ENCODE results near the gene KIAA0930.
A peak's percentile ranks its signal among the peaks of the same experiment; 100 is the strongest.
"Not testable (repeated sequence)": the region's sequence is repeated elsewhere in the genome, so short reads cannot be mapped to it uniquely, and the experiment has no call there.

Gene KIAA0930

GRCh38 chr22:45262931-45263462 is 22.3 kb upstream of the KIAA0930 start:
- DNase-seq = no peak

DNA sequence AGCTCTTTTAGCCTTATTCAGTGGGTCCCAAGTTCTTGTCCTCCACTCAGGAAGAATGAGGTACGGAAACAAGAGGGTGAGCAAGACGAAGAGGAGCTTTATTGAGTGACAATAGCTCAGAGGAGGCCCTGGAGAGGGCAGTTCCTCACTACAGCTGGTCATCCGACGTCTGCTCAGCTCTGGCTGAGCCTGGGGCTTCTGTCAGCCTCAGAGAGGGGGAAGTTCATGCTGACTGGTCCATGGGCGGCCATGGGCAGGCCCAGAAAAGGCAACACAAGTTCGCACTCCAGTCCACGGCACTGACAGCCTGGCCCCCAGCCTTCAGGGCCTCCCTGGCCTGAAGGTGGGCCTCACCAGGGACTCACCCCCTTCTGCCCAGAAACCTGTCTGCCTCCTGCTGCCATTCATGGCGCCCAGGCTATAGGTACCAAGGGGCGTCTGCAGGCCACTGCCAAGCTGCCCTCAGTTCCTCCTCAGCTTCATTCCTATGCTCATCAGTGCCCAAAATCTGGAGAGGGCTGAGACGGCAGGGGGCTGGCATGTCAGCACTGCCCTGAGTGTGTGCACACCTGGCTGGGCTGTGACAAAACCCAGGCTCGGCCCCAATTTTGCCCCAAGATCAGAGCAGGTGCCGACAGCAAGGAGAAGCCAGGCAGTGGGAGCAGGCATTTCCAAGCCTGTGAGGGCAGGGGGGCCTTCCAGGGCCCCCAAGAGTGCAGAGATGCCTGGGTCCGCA is 21.7 kb upstream of the KIAA0930 start:
- DNase-seq = no peak

DNA sequence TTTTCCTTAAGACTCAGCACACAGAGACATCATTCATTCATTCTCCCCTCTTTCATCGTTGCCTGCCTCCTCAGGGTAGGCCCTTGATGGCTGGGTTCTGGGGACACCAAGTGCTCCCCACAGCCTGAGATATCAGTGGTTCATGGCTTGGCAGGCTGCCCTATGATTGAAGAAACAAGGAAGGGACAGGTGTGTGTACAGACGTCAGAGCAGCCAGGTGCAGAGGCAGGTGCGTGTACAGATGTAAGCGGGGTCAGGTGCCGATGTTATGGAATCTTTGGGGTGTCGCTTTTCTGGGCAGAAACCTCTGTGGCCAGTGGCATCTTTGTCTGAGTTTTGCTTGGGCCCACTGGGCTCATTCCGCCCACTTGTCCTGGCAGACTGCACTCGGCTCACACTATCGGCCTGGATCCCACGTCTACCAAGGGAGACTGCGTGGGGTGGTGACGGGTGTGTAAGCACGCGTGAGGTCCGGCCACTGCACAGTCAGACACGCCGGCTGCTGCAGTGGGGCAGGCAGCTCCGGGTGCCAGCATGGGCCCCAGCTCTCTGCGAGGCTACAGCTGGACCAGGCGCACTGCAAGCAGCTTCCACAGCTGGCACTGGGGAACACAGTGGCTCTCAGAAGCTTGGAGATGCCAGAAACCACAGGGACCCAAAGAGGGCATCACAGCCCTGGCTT is 20.9 kb upstream of the KIAA0930 start:
- no peak for DNase-seq

DNA sequence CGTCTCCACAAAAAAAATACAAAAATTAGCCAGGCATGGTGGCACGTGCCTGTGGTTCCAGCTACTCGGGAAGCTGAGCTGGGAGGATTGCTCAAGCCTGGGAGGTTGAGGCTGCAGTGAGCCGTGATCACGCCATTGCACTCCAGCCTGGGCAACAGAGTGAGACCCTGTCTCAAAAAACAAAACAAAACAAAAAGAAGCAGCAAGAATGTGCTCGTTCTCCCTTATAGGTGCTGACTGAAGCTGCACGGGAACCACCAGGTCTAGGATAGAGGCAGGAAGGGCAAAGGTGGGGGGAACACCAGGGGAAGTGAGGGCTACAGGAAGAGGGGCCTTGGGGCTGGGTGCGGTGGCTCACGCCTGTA is 19.7 kb upstream of the KIAA0930 start:
- DNase-seq = not testable (repeated sequence)

- DNase-seq = no peak
Observed at GRCh38 chr22:45259754-45260394, 19.2 kb upstream of the KIAA0930 start.

DNA sequence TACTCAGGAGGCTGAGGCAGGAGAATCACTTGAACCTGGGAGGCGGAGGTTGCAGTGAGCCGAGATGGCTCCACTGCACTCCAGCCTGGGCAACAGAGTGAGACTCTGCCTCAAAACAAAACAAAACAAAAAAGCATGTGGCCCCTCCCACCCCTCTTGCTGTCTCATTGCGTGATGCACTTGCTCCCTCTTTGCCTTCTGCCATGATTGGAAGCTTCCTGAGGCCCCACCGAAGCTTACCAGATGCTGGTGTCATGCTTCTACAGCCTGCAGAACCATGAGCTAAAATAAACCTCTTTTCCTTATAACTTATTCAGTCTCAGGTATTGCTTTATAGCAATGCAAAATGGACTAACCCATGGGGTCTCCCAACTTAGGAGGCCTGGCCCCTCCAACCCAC is 17.2 kb upstream of the KIAA0930 start:
- not testable (repeated sequence) for DNase-seq

- DNase-seq = no peak
Observed at GRCh38 chr22:45254789-45255278, 14.1 kb upstream of the KIAA0930 start.

GRCh38 chr22:45254388-45254787 is 13.7 kb upstream of the KIAA0930 start:
- no peak for DNase-seq

GRCh38 chr22:45253039-45253641 is 12.4 kb upstream of the KIAA0930 start:
- DNase-seq = no peak

DNA sequence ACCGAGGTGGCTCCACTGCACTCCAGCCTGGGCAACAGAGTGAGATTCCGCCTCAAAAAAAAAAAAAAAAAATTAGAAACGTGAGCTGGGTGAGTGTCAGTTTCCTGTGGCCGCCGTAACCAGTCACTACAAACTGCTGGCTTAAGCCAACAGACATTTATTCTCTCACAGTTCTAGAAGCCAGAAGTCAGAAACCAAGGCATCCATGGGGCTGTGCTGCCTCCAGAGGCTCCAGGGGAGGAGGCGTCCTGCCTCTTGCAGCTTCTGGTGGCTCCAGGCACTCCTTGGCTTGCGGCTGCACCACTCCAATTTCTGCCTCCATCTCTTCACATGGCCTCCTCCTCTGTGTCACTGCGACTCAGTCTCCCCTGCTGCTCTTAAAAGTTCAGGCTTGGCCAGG is 11.1 kb upstream of the KIAA0930 start:
- no peak for DNase-seq

DNA sequence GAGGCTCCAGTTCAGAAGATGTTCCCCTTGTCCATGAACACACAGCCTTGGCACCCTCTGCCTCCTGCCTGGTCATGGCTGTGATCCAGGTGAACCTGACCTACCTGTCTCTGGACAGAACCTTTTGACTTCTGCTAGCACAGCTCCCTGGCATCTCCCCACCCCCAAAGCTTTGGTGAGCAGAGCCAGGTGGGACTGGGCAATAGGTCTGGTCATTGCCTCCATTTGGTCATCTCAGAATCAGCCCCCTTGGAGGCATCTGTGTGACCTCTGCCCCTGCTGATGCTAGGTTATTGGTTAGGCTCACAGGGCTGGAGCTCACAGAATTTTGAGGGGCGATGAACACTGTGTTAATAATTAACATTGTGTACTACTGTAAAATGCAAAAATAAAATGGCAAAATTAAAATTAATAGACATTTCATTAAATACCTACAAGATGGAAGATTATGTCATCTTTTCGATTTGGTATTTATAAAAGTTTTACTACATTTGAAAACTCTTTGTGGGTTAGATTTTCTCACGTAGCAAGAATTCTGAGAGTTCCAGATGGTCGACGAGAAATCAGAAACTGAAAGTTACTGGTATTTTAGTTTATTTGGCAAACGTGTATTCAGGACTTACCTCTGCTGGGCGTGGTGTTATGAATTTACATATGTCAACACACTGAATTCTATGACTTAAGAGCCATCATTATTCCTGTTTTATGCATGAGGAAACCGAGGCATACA is 8.3 kb upstream of the KIAA0930 start:
- no peak for DNase-seq

GRCh38 chr22:45246060-45246985 is 5.6 kb upstream of the KIAA0930 start:
- no peak for DNase-seq

- no peak for DNase-seq
Observed at GRCh38 chr22:45244916-45245315, 4.2 kb upstream of the KIAA0930 start.

GRCh38 chr22:45242778-45243191 is 2.1 kb upstream of the KIAA0930 start:
- no peak for DNase-seq

- peak; percentile 50 for DNase-seq
Observed at GRCh38 chr22:45240104-45240809, 437 bp downstream of the KIAA0930 start.

- DNase-seq = no peak
Observed at GRCh38 chr22:45239681-45240051, 1.0 kb downstream of the KIAA0930 start.

GRCh38 chr22:45238957-45239680 is 1.6 kb downstream of the KIAA0930 start:
- DNase-seq = no peak

GRCh38 chr22:45238076-45238956 is 2.4 kb downstream of the KIAA0930 start:
- DNase-seq = no peak
